Cardiac muscle cell (in vitro differentiated cells and primary cell): ENCODE data around the gene KCNJ5. TPM values are rescaled to one million over a fixed set of nuclear protein-coding genes. Genes with fewer than 3 reads are reported as not detected.
A peak's percentile ranks its signal among the peaks of the same experiment; 100 is the strongest.

Source experiments
- DNase-seq, 2 donors: peaks; one replicate each; pipeline versions ENCODE4 v3.0.0 to v3.0.0-alpha.2; 2010 to 2017; ENCODE audit warnings: low read depth in 1 of 2, low spot score in 1 of 2
- H3K27ac ChIP-seq: fragments of 200-600 bp; sonication (generic); 2 replicates; pipeline ENCODE4 v1.5.1; 2016
- H3K27me3 ChIP-seq: fragments of 200-600 bp; sonication (generic); 2 replicates; pipeline ENCODE4 v1.6.0; 2016; ENCODE audit warnings: control low read depth
- H3K36me3 ChIP-seq: fragments of 200-600 bp; sonication (generic); 2 replicates; pipeline ENCODE4 v1.5.1; 2016; ENCODE audit warnings: control low read depth
- H3K4me1 ChIP-seq: fragments of 200-600 bp; sonication (generic); 2 replicates; pipeline ENCODE4 v1.8.1; 2017; ENCODE audit warnings: low read depth, mild to moderate bottlenecking, mixed run types
- H3K4me3 ChIP-seq: fragments of 200-600 bp; sonication (generic); 2 replicates; pipeline ENCODE4 v1.5.1; 2016; ENCODE audit warnings: mild to moderate bottlenecking
- H3K9me3 ChIP-seq: fragments of 200-600 bp; sonication (generic); 2 replicates; pipeline ENCODE4 v1.5.1; 2017; ENCODE audit warnings: low read depth, mild to moderate bottlenecking, control low read depth
- polyA plus RNA-seq: library from polyadenylated mRNA; unstranded; fragments of >200 nt; fragmentation: Nextera tagmentation; extraction: Ambion mirVana; gene quantifications from 2 replicates; pipeline ENCODE4 v1.2.1, GENCODE V29; 2016
- total RNA-seq: library from RNA; depleted of rRNA; stranded (reverse); fragments of >200 nt; gene quantifications from 2 replicates; pipeline ENCODE4 v1.2.3, GENCODE V29; 2016
- TF ChIP-seq, protein P1 (sequence below): IDR thresholded peaks from 2 replicates; pipeline ENCODE4 v1.5.1; 2012; ENCODE audit warnings: low read depth, mild to moderate bottlenecking, low read length

KCNJ5 gene
- total RNA-seq = 67.5 and 71.8 TPM in 2 replicates
- 44.8 and 58.3 TPM in 2 replicates for polyA plus RNA-seq

DNA sequence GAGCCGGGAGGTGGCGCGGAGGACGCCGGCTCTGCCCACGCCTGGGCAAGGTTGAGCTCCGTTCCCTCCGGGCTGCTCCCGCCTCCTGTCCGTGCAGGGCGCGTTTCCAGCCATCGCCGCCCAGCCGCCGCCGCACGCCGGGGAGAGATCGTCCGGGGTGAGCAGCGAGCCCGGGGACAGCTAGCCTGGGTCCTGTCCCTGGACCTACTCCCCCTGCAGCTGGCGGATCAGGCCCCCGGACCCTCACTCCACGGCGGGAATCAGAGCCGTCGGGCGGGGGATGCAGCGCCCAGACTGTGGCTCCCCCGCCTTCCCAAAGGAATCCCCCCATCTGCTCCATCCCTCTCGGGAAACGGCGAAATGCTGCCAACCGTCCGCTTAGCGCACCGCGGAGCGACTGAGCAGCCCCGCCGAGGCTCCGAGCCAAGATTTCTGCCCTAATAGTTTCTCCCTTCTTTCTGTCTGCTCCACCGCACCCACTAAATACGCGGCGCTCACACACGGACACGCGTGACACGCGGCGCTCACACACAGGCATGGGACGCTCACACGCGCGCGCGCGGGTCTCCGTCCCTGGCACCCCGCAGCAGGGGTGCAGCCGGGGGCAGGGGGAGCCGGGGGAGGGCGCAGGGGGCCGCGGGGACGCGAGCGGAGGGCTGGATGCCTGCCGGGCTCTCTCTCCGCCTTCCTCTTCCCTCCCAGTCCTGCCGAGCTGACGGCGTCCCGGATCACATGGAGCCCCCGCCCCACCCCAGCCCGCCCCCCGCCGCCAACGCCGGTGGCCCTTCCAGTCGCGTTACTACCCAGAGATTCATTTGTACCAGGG is at the start of gene KCNJ5:
Gene KCNJ5, plus strand, starts transcription at position 814 of the 826 bp plus-strand sequence. CDS start 19,918 bp downstream, outside the sequence.
- Histone ChIP-seq H3K27me3 (no peaks in the 10 kb centered on the region), H3K4me3 (peak within 1 kb of the TSS; percentile 76), H3K36me3 (no peaks in the 10 kb centered on the region), H3K9me3 (no peaks in the 10 kb centered on the region), H3K4me1 (peaks cover 68% of the 10 kb centered on the region), H3K27ac (peak within 1 kb of the TSS; percentile 87)
- TF ChIP-seq, protein P1, sequence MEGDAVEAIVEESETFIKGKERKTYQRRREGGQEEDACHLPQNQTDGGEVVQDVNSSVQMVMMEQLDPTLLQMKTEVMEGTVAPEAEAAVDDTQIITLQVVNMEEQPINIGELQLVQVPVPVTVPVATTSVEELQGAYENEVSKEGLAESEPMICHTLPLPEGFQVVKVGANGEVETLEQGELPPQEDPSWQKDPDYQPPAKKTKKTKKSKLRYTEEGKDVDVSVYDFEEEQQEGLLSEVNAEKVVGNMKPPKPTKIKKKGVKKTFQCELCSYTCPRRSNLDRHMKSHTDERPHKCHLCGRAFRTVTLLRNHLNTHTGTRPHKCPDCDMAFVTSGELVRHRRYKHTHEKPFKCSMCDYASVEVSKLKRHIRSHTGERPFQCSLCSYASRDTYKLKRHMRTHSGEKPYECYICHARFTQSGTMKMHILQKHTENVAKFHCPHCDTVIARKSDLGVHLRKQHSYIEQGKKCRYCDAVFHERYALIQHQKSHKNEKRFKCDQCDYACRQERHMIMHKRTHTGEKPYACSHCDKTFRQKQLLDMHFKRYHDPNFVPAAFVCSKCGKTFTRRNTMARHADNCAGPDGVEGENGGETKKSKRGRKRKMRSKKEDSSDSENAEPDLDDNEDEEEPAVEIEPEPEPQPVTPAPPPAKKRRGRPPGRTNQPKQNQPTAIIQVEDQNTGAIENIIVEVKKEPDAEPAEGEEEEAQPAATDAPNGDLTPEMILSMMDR = no peak
- peak in 1 of 2 donors; percentile 83 for DNase-seq

DNA sequence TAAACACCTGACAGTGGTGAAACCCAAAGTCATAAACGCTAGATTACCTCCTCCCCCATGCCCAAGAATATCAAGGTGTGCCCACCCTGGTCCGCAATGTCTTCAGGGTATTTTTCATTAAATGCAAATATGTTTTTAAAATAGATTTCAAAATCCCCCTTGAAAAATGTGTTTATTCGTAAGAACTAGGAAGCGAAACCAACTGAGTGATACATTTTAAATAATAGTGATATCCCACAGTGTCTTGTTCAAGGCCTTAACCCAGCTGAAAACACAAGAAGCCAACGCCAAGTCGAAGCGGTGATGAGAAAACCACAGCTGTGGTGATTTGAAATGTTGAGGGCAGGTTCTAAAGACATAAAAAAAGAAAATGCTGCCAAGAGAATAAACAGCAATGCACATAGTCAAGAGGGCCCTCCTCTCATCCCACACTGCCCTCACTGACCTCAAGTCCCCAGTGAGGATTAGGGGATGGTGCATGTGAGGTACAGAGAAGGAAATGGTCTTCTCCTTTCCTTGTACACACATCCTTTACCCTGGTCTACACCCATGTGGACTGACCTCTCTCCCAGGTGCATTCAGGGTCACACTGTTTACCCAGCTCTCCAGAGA is 49.6 kb upstream of the KCNJ5 start:
- no peak overlapping the region for H3K27ac ChIP-seq
- H3K9me3 ChIP-seq = no peaks in the 10 kb centered on the region
- no peak for DNase-seq
- TF ChIP-seq, protein P1 = no peak
- H3K27me3 ChIP-seq = peaks cover 18% of the 10 kb centered on the region
- H3K36me3 ChIP-seq = no peaks in the 10 kb centered on the region
- H3K4me3 ChIP-seq = no peak overlapping the region
- H3K4me1 ChIP-seq = no peaks in the 10 kb centered on the region

DNA sequence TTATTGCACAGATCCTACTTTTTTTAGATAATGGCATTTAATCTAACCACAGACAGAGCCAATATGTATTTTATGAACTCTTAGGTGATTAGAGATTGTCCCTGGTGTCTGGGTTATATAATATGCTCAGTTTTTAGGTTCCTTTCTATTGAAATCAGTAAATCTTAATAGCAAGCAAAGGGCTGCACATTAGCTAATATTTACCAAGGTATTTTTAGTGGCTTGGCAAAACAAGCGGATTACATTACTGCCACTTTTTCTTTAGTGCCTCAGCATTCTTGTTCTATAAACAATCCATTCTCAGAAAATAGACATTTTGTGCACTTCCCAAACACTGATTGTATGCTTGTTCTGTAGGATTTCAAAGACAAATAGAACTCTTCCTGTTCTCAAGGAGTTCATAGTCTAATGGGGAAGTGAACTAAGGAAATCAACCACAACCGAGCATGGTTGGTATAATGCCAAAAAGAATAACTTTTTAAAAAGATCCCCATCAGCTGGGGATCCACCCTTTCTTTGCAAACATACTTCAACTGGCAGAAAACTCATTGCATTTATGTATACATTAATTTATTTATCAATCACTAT is 47.9 kb upstream of the KCNJ5 start:
- Histone ChIP-seq H3K9me3 (no peaks in the 10 kb centered on the region), H3K36me3 (no peaks in the 10 kb centered on the region), H3K27ac (no peak overlapping the region), H3K4me1 (no peaks in the 10 kb centered on the region), H3K27me3 (peaks cover 19% of the 10 kb centered on the region), H3K4me3 (no peak overlapping the region)
- TF ChIP-seq, protein P1 = no peak
- DNase-seq = no peak

DNA sequence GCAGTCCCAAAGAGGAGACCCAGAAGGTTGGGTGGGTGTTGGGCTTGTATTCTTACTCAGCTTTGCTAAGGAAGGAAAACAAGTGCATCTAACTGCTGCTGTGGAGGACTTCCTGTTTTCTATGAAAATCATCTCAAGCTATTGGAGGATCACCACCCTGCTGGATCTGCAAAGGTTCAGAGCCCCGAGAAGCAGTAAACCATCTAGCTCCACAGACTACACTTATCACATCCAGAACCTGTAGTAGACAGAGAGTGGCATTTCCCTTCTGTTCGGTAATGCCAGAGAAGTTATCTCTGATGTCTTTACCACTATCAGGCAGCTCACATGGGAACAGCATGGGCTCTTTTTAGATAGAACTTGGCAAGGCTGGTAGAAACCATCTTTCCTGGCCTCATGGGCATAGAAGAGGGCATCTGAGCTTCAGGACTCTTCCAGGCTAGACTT is 45.8 kb upstream of the KCNJ5 start:
- Histone ChIP-seq H3K4me3 (no peak overlapping the region), H3K36me3 (no peaks in the 10 kb centered on the region), H3K9me3 (no peaks in the 10 kb centered on the region), H3K27me3 (peaks cover 16% of the 10 kb centered on the region), H3K4me1 (no peaks in the 10 kb centered on the region), H3K27ac (no peak overlapping the region)
- TF ChIP-seq, protein P1 = no peak
- DNase-seq = no peak

DNA sequence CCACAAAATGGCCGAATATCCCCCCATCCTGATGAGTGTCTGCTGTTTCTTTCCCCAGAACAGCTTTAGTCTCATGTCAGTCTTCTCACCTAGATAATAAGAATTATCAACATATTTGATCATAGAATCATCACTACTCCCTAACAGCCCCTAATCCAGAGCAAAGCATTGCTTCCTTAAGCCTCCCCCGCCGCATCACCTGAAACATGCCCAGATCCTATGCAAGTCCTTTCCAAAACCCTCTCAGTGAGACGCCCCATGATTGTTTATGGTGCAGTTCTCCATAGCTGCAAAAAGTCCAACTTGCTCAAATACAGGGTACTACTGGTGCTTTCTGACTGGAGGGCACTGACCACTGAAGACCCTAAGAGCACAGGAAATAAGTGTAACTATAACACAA is 44.2 kb upstream of the KCNJ5 start:
- H3K27ac ChIP-seq = no peak overlapping the region
- peaks cover 19% of the 10 kb centered on the region for H3K27me3 ChIP-seq
- H3K4me1 ChIP-seq = no peaks in the 10 kb centered on the region
- H3K36me3 ChIP-seq = no peaks in the 10 kb centered on the region
- DNase-seq = no peak
- no peak overlapping the region for H3K4me3 ChIP-seq
- H3K9me3 ChIP-seq = no peaks in the 10 kb centered on the region
- TF ChIP-seq, protein P1 = no peak
